Measurements from ENCODE around the gene JARID2. TPM values are rescaled to one million over a fixed set of nuclear protein-coding genes. Genes with fewer than 3 reads are reported as not detected.

JARID2 gene
- total RNA-seq, 1 experiment from 2014 or later, result 21.0 TPM

DNA sequence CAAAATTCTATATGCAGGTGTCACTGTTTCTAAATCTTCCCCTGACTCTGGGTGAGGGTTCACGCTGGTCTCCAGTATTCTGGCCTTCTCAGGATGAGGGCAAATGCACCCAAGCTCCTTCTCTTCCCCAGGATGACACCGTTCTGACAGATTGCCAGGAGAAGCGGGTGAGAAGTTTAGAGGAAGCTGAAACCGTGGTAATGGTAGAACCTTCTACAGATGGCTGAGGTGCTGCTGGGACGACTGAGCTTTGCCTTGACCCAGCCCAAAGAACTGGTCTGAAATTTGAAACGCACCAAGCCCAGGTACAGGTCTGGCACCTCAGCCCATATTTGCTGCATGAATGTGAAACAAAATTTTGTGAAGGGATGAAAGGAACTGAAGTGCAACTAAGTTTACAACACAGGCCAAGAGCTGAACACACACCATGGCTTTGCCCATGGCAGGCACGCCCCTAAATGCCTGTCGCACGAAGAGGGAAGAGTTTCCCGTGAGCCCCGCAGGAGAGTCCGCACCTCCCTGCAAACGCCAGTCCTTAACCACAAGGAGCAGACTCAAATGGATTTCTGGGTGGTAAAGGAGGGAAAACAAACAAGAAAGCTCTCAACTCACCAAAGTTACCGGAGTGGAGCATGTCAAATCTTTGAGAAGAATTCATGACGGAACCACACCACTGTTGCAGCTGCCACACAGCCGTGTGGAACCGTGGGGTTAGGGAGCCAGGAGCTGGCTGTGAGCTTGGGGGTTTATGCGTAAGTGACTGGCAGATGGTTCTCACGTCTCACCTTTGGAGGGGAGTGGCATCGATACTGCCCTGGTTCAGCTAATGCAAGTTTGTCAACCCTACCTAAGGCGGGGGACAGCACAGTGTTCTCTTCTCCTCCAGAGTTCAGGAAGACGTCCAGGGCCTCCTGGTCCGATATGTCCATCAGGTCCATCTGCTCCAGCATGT, 278.1 kb downstream of the JARID2 start:
- TF ChIP-seq, protein P1, sequence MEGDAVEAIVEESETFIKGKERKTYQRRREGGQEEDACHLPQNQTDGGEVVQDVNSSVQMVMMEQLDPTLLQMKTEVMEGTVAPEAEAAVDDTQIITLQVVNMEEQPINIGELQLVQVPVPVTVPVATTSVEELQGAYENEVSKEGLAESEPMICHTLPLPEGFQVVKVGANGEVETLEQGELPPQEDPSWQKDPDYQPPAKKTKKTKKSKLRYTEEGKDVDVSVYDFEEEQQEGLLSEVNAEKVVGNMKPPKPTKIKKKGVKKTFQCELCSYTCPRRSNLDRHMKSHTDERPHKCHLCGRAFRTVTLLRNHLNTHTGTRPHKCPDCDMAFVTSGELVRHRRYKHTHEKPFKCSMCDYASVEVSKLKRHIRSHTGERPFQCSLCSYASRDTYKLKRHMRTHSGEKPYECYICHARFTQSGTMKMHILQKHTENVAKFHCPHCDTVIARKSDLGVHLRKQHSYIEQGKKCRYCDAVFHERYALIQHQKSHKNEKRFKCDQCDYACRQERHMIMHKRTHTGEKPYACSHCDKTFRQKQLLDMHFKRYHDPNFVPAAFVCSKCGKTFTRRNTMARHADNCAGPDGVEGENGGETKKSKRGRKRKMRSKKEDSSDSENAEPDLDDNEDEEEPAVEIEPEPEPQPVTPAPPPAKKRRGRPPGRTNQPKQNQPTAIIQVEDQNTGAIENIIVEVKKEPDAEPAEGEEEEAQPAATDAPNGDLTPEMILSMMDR (IDR thresholded peaks at IDR 0.05; ENCODE audit: unreplicated experiment), result no peak
- CTCF ChIA-PET, result interaction anchor here (0.6 kb wide), 1 partner anchor 605 kb away, joined by 3 read pairs; no protein-coding TSS in a partner anchor
- POLR2A ChIA-PET, result interaction anchor here (0.6 kb wide), 1 partner anchor 659 kb away, joined by 3 read pairs; no protein-coding TSS in a partner anchor
- no peaks in the 10 kb centered on the region for H3K9me3 Mint-ChIP-seq (ENCODE audit: unreplicated experiment)
- intact Hi-C loops (cut with micrococcal nuclease), result no loop called here
- H3K36me3 Mint-ChIP-seq (ENCODE audit: insufficient read depth, unreplicated experiment), result peaks cover 46% of the 10 kb centered on the region
- H3K27me3 Mint-ChIP-seq (ENCODE audit: insufficient read depth, unreplicated experiment), result no peaks in the 10 kb centered on the region
- BruUV-seq (replicated peaks), result no TSS peak
- no peak for DNase-seq (ENCODE audit: unreplicated experiment)
- H3K4me1 Mint-ChIP-seq (ENCODE audit: insufficient read depth, unreplicated experiment), result peaks cover 6% of the 10 kb centered on the region
- no peak overlapping the region for H3K27ac Mint-ChIP-seq (ENCODE audit: low read depth, unreplicated experiment)
- H3K4me3 Mint-ChIP-seq (ENCODE audit: unreplicated experiment), result no peak overlapping the region

DNA sequence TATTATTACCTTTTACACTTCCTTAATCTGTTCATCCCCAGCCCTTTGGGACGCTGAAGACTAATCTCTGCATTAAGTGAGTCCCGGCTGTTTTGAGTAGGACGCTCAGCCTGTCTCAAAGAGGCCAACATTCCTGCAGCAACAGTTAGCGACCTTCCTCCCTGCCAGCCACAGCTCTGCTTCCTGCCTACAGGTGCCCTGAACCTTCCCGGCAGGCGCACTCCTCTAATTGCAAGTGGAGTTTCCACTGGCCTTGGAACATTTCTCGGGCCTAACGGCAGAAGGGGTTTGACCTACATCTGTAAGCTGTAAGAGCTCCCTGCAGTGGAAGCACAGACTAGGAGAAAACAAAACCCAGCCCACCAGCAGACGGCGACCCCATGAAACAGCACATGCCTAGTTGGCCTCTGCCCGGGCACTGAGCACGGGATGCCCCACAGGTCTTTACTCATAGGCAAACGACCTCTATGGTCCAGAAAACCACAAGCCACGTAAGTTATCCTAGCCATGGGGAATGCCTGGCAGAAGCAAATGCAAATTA, 279.1 kb downstream of the JARID2 start:
- H3K4me3 Mint-ChIP-seq (ENCODE audit: unreplicated experiment), result no peak overlapping the region

DNA sequence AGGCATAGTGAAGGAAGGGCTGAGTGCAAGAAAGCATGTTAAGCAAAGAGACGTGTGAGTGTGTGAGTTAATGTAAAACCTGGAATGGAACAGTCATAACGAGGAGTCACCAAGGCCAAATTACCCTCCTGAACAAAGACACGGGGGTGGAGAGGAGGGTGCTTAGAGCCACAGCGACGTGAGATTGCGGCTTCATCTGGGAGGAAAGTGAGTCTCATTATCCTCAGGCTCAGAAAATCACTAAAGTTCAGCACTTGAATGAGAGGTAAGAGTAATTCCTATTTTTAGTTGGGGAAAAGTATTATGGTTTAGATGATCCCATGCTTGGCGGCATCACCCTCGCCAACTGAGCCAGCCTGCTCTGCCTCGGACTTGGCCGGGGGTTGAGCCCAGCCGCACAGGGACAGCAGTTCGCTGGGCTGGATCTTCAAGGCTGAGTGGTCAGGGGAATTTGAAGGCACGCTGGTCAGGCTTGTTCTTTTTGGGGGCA, 280.4 kb downstream of the JARID2 start:
- intact Hi-C loops (cut with micrococcal nuclease), result no loop called here
- BruUV-seq (replicated peaks), result no TSS peak
- Mint-ChIP-seq H3K4me1 (ENCODE audit: insufficient read depth, unreplicated experiment) (peaks cover 6% of the 10 kb centered on the region), H3K9me3 (ENCODE audit: unreplicated experiment) (no peaks in the 10 kb centered on the region), H3K27me3 (ENCODE audit: insufficient read depth, unreplicated experiment) (no peaks in the 10 kb centered on the region), H3K36me3 (ENCODE audit: insufficient read depth, unreplicated experiment) (peaks cover 41% of the 10 kb centered on the region), H3K27ac (ENCODE audit: low read depth, unreplicated experiment) (no peak overlapping the region), H3K4me3 (ENCODE audit: unreplicated experiment) (no peak overlapping the region)
- POLR2A ChIA-PET, result interaction anchor here (0.5 kb wide), 1 partner anchor 83 kb away, joined by 4 read pairs; no protein-coding TSS in a partner anchor
- CTCF ChIA-PET, result no interaction called here
- DNase-seq (ENCODE audit: unreplicated experiment), result no peak
- TF ChIP-seq, protein P1 (IDR thresholded peaks at IDR 0.05; ENCODE audit: unreplicated experiment), result no peak

More for the DNA sequence above, 279.1 kb downstream of the JARID2 start:
- Mint-ChIP-seq H3K4me1 (ENCODE audit: insufficient read depth, unreplicated experiment) (peaks cover 6% of the 10 kb centered on the region), H3K9me3 (ENCODE audit: unreplicated experiment) (no peaks in the 10 kb centered on the region), H3K27ac (ENCODE audit: low read depth, unreplicated experiment) (no peak overlapping the region), H3K27me3 (ENCODE audit: insufficient read depth, unreplicated experiment) (no peaks in the 10 kb centered on the region), H3K36me3 (ENCODE audit: insufficient read depth, unreplicated experiment) (peaks cover 41% of the 10 kb centered on the region)
- CTCF ChIA-PET, result no interaction called here
- TF ChIP-seq, protein P1 (IDR thresholded peaks at IDR 0.05; ENCODE audit: unreplicated experiment), result no peak
- intact Hi-C loops (cut with micrococcal nuclease), result no loop called here
- POLR2A ChIA-PET, result interaction anchor here (0.6 kb wide), 1 partner anchor 658 kb away, joined by 3 read pairs; no protein-coding TSS in a partner anchor
- no TSS peak for BruUV-seq (replicated peaks)
- no peak for DNase-seq (ENCODE audit: unreplicated experiment)
